Left hindlimb (tissue), 1 donor: ENCODE measurements around the gene PRKAG1.

ENCODE experiments used
- DNase-seq: peaks from one replicate; pipeline ENCODE4 v3.0.0-alpha.2; 2018

The PRKAG1 gene

GRCh38 chr12:49000346-49000745 is 18.2 kb downstream of the PRKAG1 start:
- peak; percentile 13 for DNase-seq

DNA sequence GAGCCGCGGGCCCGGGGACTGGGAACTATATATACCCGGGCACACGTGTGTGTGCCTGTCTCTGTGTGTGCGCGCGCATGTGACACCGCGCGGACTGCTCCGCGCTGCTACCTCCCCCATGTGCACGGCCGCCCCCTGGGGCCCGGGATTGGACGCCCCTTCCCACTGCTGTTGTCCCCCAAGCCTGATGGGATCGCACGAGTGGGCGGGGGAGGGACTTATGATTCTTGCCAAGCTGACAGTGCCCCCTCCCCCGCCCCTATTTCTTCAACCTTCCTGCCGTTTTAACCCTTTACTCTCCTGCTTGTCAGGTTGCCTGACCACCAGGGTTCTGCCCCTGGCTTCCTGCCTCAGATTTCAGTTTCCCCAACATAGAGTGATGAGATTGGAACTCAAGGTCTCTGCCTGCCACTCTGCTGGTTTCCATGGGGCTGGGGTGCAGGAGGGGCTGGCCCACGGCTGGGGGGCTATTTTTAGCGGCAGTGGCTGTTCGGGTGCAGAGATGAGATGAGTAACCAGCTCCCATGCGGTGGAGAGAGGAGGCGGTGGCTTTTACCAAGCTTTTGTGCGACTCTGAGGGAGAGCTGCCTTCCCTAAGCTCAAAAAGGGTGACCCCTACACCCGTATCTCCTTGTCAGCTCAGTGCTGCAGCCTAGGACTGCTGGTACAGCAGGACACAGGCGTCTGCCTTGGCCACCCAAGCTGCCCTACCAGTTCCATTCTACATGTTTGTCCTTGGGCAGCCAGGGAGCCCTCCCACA is 19.0 kb downstream of the PRKAG1 start, which contains the start of gene DDN:
Gene DDN (minus strand): TSS at position 5 of the 761 bp plus-strand sequence. CDS start 88 bp downstream, outside the sequence.
- DNase-seq: peak; percentile 60

- peak; percentile 52 for DNase-seq
Measured at GRCh38 chr12:48998497-48999353, 19.9 kb downstream of the PRKAG1 start.

- DNase-seq: peak; percentile 45
Measured at GRCh38 chr12:48997719-48998496, 20.7 kb downstream of the PRKAG1 start.

- peak; percentile 80 for DNase-seq
Measured at GRCh38 chr12:48996794-48997718, 21.5 kb downstream of the PRKAG1 start.

DNA sequence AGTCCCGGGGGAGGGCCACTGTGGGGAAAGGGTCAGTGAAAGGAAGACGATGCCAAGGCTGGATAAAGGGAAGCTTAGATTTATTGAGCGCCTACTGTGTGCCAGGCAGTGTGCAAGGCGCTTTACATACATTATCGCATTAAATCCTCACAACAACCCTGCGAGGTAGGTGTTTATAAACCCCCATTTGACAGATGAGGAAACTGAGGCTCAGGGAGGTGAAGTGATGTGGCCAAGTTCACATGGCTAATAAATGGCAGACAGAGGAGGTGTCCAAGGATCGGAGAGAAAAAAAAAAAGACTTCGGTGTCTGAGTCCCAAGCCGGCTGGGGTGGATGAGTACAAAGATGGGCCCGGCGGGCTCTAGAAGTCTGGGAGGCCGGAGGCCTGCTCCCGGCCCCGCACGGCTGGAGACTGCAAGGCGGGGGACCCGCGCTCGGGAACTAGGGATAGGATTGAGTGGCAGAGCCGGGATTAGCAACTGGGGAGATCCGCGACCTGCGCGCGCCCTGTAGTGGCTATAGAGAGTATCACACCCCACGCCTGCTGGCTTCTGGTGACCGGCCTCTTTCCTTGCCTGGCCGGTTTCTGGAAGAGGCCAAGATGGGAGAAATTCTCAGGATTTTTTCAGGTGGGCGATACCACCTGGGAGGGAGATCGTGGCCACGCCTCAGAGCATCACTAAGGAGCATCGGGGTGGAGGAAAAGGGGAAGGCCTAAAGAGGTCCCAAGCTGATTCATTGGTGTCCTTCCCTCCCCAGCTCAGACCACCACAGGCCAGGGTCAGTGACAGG is 23.3 kb downstream of the PRKAG1 start:
- peak; percentile 87 for DNase-seq

DNA sequence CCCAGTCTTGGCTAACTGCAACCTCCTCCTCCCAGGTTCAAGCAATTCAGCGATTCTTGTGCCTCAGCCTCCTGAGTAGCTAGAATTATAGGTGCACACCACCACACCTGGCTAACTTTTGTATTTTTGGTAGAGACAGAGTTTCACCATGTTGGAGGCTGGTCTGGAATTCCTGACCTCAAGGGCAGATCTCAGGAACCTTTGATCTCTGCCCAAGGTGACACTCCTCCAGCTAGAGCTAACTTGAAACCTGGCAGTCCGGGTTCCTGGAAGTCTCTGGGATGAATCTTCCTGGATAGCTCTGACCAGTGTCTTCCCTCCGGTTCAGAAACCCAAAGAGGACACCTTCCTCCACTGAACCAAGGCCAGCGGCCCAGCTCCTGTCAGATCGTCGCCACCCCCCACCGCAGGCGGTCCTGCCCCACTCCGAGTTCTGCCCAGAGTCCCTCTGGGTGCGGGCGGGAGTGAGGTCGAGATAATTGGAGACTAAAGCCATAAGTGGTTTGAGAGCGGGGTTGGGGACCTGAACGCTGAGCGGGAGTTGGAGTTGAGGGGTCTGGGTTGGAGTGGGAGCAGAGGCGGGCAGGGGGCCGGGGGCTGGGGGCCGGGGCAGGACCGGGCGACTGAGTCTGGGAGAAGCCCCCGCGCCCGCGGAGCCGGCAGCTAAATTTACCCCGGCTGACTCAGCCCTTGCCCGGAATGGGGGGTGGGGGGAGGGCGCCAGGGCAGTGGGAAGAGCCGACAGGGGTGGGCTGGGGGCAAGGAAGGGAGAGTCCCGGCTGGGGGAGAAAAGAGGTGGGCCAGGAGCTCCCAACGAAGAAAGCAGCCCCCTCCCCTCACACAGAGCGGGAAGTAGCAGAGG is 24.1 kb downstream of the PRKAG1 start:
- DNase-seq: peak; percentile 44

DNA sequence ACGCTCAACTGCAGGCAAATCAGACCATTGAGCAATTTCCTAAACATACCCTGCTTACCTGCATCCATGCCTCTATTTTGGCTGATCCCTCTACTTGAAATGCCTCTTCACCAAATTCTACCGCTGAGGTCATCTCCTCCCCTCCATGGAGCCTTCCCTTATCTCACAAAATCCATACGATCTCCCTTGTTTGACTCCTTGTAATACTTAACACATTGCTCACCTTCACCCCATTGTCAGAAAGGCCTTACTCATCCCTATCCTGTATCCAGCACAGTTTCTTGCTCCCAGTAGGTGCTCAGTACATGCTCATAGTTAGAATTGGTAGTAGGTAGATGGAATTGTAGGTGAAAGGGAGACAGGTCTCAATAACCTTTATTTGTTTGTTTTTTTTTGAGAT is 24.8 kb downstream of the PRKAG1 start:
- DNase-seq: no peak

- DNase-seq: no peak
Measured at GRCh38 chr12:48991247-48992050, 27.1 kb downstream of the PRKAG1 start.

DNA sequence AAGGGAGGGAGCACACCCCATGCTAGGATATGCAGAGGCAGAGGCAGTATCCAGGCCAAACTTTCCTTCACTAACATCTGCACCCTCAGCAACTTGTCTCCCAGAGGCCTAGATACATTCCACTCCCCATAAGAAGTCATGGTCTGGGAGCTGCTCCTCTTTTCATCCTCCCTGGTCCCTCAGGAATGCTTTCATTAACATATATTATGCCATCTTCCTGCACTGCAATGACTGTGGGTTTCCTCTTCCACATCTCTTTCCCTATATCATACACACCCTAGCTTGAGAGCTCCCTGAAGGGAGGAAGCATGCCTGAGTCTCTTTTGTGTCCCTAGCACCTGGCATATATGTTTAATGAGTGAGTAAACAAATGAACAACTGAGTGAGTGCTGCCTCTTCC is 28.0 kb downstream of the PRKAG1 start:
- DNase-seq: no peak

DNA sequence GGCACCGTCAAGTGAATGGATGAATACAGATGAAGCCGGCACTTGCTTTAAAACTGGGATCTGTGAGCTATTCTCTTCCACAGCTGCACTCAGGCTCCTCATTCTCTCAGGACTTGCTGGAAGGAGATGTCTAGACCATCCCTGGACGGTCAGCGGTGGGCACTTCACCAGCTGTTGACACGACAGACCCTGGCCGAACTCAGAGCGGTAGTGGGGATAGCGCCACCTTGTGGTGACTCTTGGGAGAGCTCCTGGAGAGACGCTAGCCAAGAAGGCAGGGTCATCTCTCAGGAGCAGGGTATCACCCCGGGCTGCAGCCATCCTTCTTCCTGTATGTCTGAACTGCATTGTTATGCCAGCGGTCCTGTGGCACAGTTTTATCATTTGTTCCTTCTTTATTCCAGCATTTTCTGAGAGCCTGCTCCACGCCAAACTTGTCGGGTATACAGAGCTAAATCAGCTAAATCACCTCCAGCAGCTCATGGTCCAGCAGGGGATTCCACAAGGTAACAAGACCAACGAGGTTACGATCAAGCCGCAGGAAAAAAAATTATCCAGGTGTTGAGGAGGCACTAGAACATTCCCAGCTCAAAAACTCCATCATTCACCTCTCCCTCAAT is 30.4 kb downstream of the PRKAG1 start:
- peak; percentile 53 for DNase-seq

GRCh38 chr12:48986720-48987291 is 31.8 kb downstream of the PRKAG1 start:
- DNase-seq: no peak

DNA sequence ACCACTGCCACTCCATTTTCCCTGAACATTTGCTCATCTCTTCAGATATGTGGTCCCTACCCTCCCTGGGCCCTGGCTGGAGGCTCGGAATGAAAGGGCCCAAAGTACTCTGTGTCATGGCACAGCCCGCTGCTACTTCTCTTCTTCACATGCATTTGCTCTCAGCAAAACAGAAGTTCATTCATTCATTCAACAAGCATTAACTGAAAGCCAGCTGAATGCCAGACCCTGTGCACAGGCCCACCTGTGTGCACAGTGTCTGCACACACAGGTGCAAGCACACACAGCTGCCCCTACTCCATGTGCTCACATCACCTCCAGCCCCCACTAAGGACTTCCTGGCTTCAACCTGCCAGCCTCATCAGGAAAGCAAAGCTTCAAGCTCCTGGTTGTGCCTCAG is 32.7 kb downstream of the PRKAG1 start:
- DNase-seq: no peak

DNA sequence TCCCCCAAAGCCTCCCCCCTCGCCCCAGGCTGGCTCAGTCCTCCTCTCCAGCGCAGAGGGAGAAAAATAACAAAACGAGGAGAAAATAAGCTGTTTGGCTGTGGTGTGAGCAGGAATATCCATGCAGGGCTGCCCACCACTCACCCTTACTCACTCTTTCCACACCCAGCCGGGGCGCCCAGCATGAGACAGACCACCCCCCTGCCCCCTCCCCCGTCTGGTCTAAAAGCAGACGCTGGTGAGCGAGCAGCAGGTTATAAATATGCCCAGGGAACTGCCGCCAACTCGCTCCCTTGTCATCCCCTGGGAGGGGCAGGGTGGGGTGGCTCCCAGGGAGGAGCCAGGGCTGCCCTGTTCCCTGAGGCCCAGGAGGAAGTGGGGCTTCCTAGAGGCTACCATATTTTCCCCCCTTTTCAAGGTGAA is 33.1 kb downstream of the PRKAG1 start:
- peak; percentile 55 for DNase-seq

DNA sequence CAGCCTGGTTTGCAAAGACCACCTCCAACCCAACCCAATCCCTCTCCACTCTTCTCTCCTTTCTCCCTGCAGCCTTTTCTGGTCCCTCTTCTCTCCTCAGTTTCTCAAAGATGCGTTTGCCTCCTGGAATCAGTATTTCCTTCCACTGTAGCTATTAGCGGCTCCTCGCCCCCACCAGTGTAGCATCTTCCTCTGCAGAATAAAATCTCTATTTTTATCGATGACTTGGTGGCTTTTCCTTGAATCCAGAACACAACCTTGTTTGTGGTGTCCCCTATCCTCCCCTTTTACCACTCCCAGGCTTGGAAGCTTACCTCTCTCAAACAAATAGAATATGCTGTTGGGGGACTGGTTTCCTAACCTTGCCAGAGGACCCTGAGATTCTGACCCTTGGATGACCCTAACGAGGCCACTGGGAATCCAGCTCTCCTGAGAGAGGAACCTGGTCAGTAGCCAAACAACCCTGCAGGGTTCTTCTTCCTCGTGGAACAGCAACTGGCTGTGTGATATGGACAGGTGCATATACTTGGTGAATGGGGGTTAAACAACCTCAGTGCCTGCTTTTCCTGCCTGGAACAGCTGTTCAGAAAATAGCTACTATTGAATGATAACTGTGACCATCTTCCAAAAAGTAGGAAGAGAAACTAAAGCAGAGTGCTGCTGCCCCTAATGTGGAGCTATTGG is 36.0 kb downstream of the PRKAG1 start:
- DNase-seq: peak; percentile 16

GRCh38 chr12:48981757-48982157 is 36.8 kb downstream of the PRKAG1 start:
- DNase-seq: no peak

- peak; percentile 46 for DNase-seq
Measured at GRCh38 chr12:48980953-48981756, 37.4 kb downstream of the PRKAG1 start.
